Body of pancreas (tissue), 4 donors: ENCODE measurements around the gene EPGN.

Experiments used
- CTCF ChIP-seq, 7 experiments: fragments of 450-650 bp in 4 of 7; fragments of 200-600 bp in 3 of 7; sonication (generic) in 3 of 7; IDR thresholded peaks; one replicate each; pipeline ENCODE4 v1.5.1; 2016 to 2019; ENCODE audit warnings: antibody characterized with exemption in 7 of 7
- POLR2A ChIP-seq, 3 donors: fragments of 450-650 bp; IDR thresholded peaks; one replicate each; pipeline ENCODE4 v1.6.1; 2016; ENCODE audit warnings: antibody characterized with exemption in 3 of 3, mild to moderate bottlenecking in 2 of 3

- TF ChIP-seq CTCF (IDR thresholded peaks at IDR 0.05) (no peak), POLR2A (IDR thresholded peaks at IDR 0.05) (no peak)
Measured at GRCh38 chr4:74315376-74315775, 7.1 kb downstream of the EPGN start.
